Spinal cord (tissue), 10 donors: ENCODE measurements around the gene ZNF217. TPM values are rescaled to one million over a fixed set of nuclear protein-coding genes. Genes with fewer than 3 reads are reported as not detected.

Experiments
- DNase-seq, 6 donors: peaks; one replicate each; pipeline versions ENCODE4 v3.0.0 to v3.0.0-alpha.2; 2013 to 2015; ENCODE audit warnings: low spot score in 6 of 6, low read depth in 4 of 6
- H3K27ac ChIP-seq: one replicate; pipeline ENCODE4 v1.5.1; 2013; ENCODE audit warnings: low read depth, low read length, control low read depth
- H3K27me3 ChIP-seq: one replicate; pipeline ENCODE4 v1.6.1; 2013; ENCODE audit warnings: low read length; ENCODE audit not compliant: control insufficient read depth, insufficient read depth
- H3K36me3 ChIP-seq: one replicate; pipeline ENCODE4 v1.6.1; 2013; ENCODE audit warnings: low read length; ENCODE audit not compliant: control insufficient read depth, insufficient read depth
- H3K4me1 ChIP-seq: one replicate; pipeline ENCODE4 v1.6.1; 2013; ENCODE audit warnings: low read length; ENCODE audit not compliant: control insufficient read depth, insufficient read depth
- H3K4me3 ChIP-seq: one replicate; pipeline ENCODE4 v1.5.1; 2013; ENCODE audit warnings: low read depth, low read length, control low read depth
- H3K9me3 ChIP-seq: one replicate; pipeline ENCODE4 v1.6.1; 2013; ENCODE audit warnings: low read length; ENCODE audit not compliant: control insufficient read depth, insufficient read depth
- WGBS: methylation state at CpG from one replicate; pipeline ENCODE4 v1.1.5; 2013; ENCODE audit warnings: missing lambda C conversion rate; ENCODE audit not compliant: insufficient coverage; 5-methylcytosine and 5-hydroxymethylcytosine counted together
- polyA plus RNA-seq, 2 donors: library from polyadenylated mRNA; unstranded; fragments of 120-200 nt; gene quantifications; one replicate each; pipeline ENCODE4 v1.2.1, GENCODE V29; 2013; ENCODE audit not compliant: insufficient read length in 2 of 2
- total RNA-seq, 2 donors: library from RNA; depleted of rRNA in 1 of 2; stranded (reverse); fragments of 120-200 nt in 1 of 2; fragments of >200 nt in 1 of 2; gene quantifications; one replicate each; pipeline versions ENCODE4 v1.2.3 to v1.2.4, GENCODE V29; 2013 to 2014
- donor health status: healthy.

Gene ZNF217
- total and polyA plus RNA-seq, 4 donors, result 5.8 to 10.5 (median 7.2) TPM

DNA sequence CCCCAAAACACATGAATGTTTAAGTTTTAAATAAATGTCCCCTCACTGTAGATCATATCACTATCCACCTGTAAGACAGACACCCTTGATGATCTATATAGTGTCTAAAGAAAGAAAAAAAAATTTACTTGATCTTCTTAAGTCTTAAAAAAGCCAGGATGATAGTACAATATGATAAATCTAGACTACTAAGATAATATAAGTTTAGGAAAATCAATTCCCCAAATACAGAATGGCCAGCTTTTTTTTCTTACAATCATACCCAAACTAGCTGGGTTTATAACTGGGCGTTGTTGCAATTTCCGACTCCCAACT, 14.4 kb downstream of the ZNF217 start:
- Histone ChIP-seq H3K9me3 (no peaks in the 10 kb centered on the region), H3K27ac (no peak overlapping the region), H3K4me3 (no peak overlapping the region), H3K27me3 (no peaks in the 10 kb centered on the region), H3K36me3 (peaks cover 32% of the 10 kb centered on the region), H3K4me1 (no peaks in the 10 kb centered on the region)
- no peak for DNase-seq
- no CpG with 5 or more reads among the region's 2 CpGs for WGBS

DNA sequence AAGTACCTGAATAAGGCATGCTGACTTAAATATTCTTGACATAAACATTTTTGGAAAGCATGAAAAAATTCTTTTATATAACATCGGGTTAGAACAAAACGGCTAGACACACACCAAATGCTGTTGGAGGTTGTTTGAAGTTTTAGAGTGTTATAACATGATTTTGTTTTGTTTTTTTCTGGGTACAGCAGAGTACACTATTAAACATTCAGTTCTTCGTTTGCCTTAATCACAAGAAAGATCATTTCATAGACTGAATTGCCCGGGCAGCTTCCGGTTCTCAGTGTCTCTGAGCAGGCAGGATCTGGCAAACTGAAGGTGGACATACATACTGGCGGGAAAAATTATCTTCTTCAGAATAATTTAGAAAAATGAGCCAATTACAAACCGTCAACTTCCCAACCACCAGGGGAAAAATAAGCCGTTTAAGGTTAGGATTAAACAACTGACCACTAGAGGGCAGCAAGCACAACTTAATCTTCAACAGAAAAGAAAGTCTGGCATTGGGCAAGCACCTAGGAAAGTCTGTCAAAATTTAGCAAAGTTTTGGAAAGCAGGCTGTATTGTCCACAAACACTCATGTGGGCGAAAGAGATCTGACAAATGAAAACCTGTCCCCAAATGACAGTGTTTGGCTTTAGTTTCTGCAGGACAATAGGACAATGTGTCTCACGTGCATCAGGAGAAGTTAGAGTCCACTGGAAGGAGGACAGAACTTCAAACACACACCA, 15.0 kb downstream of the ZNF217 start:
- H3K27me3 ChIP-seq, result no peaks in the 10 kb centered on the region
- peak; percentile 85 to 97 (median 90) for DNase-seq
- no CpG with 5 or more reads among the region's 10 CpGs for WGBS
- no peak overlapping the region for H3K27ac ChIP-seq
- H3K9me3 ChIP-seq, result no peaks in the 10 kb centered on the region
- H3K4me1 ChIP-seq, result no peaks in the 10 kb centered on the region
- peaks cover 35% of the 10 kb centered on the region for H3K36me3 ChIP-seq
- no peak overlapping the region for H3K4me3 ChIP-seq

DNA sequence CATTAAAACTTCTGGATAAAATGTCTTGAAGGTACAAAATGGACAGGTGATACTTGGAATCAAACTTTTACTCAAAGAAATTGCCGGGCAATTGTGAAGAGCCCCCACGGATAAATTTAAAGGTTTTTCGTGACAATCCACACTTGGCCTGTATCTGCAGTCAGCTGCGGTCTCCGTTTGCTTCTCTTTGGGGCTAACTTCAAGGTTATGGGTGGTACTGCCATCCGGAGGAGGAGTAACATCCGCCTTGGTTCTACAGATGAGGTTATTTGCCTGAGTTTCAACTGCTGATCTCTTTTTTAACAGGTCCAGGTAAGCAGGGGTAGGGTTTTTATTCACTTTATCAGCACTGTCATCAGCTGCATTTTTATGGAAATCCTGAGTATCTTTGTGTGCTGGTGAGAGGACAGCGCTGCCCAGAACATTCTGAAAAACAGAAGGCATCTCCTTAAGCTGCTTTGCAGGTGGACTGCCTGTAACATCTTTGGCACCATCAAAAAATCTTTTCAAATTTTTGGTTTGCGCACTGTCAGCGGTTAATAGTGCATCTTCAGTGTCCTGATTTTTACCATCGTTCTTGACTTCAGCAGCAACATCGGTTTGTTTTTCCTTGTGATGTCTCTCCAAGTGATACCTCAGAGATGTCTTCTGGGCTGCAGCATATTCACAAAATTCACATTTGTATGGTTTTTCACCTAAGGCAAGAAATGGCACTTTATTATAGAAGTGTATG, 16.9 kb downstream of the ZNF217 start:
- 92% methylated on average over 8 of the region's 12 CpGs for WGBS
- peaks cover 35% of the 10 kb centered on the region for H3K36me3 ChIP-seq

DNA sequence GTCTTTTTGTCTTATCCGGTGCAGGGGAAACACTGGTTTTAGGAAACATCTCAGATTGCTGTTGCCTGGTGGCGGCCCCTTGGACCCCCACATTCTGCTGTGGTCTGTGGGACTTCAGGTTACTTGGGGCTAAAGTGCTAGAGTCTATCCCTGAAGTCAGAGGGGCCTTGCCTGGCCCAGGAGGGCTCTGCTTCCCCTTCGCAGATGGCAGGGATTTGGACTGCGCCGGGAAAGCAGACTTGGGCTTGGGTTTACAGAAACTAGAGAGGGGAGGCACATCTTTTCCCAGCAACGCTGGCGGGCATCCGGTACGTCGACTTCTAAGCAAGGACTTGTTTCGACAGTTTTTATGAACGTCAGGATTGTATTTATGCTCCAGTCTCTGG, 17.5 kb downstream of the ZNF217 start:
- no peak overlapping the region for H3K27ac ChIP-seq
- H3K36me3 ChIP-seq, result peaks cover 30% of the 10 kb centered on the region
- H3K9me3 ChIP-seq, result no peaks in the 10 kb centered on the region
- no peaks in the 10 kb centered on the region for H3K27me3 ChIP-seq
- WGBS, result 96% methylated on average over 12 of the region's 12 CpGs
- DNase-seq, result no peak
- no peaks in the 10 kb centered on the region for H3K4me1 ChIP-seq
- no peak overlapping the region for H3K4me3 ChIP-seq

More for the DNA sequence above, 16.9 kb downstream of the ZNF217 start:
- H3K4me3 ChIP-seq, result no peak overlapping the region
- no peaks in the 10 kb centered on the region for H3K27me3 ChIP-seq
- no peak for DNase-seq
- H3K27ac ChIP-seq, result no peak overlapping the region
- no peaks in the 10 kb centered on the region for H3K9me3 ChIP-seq
- no peaks in the 10 kb centered on the region for H3K4me1 ChIP-seq

DNA sequence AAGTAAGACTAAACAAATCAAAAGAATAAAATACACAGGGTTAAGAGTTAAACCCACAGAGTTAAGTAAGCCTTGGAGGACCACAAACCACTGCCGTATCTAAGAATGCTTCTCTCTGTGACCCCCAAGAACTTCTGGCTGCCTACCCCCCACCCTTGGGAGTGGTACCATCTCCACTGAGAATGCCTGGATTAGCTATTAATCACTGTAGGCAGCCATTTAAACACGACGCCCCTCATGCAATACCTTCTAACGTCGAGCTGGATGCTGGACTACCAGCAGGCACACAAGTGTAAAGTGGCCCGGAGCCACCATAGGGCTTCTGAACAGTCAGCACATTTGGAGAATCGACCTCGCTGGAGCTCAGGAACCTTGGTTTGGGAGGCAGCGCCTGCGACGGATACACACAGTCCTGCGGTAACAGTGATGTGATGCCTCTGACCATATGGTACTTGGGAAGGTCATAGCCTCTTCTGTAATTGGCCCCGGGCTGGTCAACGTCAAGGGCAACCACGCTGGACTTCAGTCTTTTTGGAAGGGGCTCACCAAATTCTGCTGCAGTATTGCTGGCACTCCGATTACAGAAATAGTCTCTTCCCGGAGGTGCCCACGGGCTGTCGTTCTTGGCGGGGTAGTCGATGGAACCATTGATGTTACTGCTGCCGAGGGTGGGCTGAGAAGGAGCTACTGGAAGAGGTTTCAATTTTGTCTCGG, 18.0 kb downstream of the ZNF217 start:
- no peak overlapping the region for H3K27ac ChIP-seq
- DNase-seq, result no peak
- H3K36me3 ChIP-seq, result peaks cover 31% of the 10 kb centered on the region
- no peak overlapping the region for H3K4me3 ChIP-seq
- WGBS, result 90% methylated on average over 23 of the region's 23 CpGs
- no peaks in the 10 kb centered on the region for H3K4me1 ChIP-seq
- H3K9me3 ChIP-seq, result no peaks in the 10 kb centered on the region
- no peaks in the 10 kb centered on the region for H3K27me3 ChIP-seq

DNA sequence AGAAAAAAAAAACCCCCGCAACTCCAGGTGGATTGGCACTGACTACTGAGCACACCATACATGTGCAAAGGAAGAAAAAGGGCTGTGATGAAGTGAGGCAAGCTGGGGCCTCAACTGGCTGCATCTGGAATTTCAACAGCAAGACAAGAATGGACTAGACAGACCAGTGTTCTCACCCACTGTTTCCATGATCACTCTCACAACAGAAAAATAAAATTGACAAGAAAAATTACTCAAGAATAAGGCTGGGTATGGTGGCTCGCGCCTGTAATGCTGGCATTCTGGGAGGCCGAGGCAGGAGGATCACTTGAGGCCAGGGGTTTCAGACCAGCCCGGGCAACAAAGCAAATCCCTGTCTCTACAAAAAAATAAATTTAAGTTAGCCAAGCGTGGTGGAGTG, 18.8 kb downstream of the ZNF217 start:
- WGBS, result 100% methylated on average over 1 of the region's 6 CpGs
- no peak for DNase-seq
- no peak overlapping the region for H3K27ac ChIP-seq
- H3K27me3 ChIP-seq, result no peaks in the 10 kb centered on the region
- H3K9me3 ChIP-seq, result no peaks in the 10 kb centered on the region
- peaks cover 31% of the 10 kb centered on the region for H3K36me3 ChIP-seq
- no peaks in the 10 kb centered on the region for H3K4me1 ChIP-seq
- H3K4me3 ChIP-seq, result no peak overlapping the region

DNA sequence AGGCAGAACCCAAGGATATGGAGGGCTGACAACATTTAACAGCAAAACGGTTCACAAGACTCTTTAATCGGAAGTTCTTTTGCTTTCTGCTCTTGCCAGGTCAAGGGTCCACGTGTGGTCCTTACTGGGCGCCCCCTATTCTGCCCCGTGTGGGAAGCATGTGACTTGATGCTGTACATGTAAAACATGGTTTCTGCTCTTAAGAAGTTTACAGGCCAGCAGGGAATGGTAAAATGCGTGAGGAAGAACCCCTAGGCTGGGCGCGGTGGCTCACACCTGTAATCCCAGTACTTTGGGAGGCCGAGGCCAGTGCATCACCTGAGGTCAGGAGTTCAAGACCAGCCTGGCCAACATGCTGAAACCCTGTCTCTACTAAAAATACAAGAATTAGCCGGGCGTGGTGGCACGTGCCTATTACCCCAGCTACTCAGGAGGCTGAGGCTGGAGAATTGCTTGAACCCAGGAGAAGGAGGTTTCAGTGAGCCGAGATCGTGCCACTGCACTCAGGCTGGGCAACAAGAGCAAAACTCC, 19.3 kb downstream of the ZNF217 start:
- no peaks in the 10 kb centered on the region for H3K9me3 ChIP-seq
- WGBS, result 97% methylated on average over 11 of the region's 14 CpGs
- H3K4me1 ChIP-seq, result no peaks in the 10 kb centered on the region
- DNase-seq, result no peak
- H3K27ac ChIP-seq, result no peak overlapping the region
- no peaks in the 10 kb centered on the region for H3K27me3 ChIP-seq
- no peak overlapping the region for H3K4me3 ChIP-seq
- peaks cover 31% of the 10 kb centered on the region for H3K36me3 ChIP-seq

DNA sequence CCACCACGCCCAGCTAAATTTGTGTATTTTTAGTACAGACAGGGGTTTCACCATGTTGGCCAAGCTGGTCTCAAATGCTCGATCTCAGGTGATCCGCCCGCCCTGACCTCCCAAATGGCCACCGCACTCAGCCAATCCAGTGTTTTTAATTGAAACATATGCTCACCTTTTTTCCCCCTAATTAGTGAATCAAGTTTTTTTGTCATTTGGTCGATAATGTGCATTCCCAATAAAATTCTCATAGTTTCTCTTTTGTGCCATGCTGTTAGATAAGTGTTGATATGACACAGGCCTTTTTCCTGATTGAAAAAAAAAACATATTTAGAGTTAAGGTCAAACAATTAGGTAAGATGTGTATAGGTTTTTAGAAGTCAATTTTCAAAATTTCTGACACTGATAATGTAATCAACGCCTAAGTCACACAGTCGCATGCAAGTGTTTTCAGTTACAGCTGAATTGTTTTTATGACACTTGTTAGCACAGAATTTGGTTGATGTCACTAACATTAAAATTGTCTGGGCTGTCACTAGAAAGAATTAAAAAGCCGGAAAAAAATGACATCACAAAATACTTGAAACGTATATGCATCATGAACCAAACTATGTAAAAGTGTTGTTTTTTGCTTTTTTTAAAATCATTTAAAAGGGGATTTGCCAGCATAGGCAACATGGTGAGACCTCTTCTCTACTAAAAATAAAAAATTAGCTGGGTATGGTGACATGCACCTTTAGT, 21.9 kb downstream of the ZNF217 start:
- 100% methylated on average over 3 of the region's 10 CpGs for WGBS

More for the DNA sequence above, 21.9 kb downstream of the ZNF217 start:
- peaks cover 29% of the 10 kb centered on the region for H3K36me3 ChIP-seq
- no peak for DNase-seq
- no peak overlapping the region for H3K4me3 ChIP-seq
- H3K9me3 ChIP-seq, result no peaks in the 10 kb centered on the region
- H3K27ac ChIP-seq, result no peak overlapping the region
- H3K27me3 ChIP-seq, result no peaks in the 10 kb centered on the region
- no peaks in the 10 kb centered on the region for H3K4me1 ChIP-seq
